Tibial nerve (tissue), 4 donors: Measurements from ENCODE around the gene GARS1.
"Not testable (repeated sequence)": the region's sequence is repeated elsewhere in the genome, so short reads cannot be mapped to it uniquely, and the experiment has no call there.

ENCODE experiments used
- EP300 ChIP-seq, 2 donors: sonication (generic); formaldehyde crosslinking; IDR thresholded peaks; one replicate each; pipeline ENCODE4 v1.6.1; 2017; ENCODE audit warnings: antibody characterized with exemption in 2 of 2, mild to moderate bottlenecking in 1 of 2
- POLR2A ChIP-seq, 2 donors: fragments of 450-650 bp; IDR thresholded peaks; one replicate each; pipeline ENCODE4 v1.6.1; 2017; ENCODE audit warnings: antibody characterized with exemption in 2 of 2, mild to moderate bottlenecking in 2 of 2, moderate library complexity in 2 of 2
- TF ChIP-seq, protein P1 (sequence below), 5 experiments: fragments of 200-600 bp in 3 of 5; fragments of 450-650 bp in 2 of 5; sonication (generic) in 3 of 5; IDR thresholded peaks; one replicate each; pipeline ENCODE4 v1.5.1; 2016 to 2019; ENCODE audit warnings: antibody characterized with exemption in 5 of 5, mild to moderate bottlenecking in 3 of 5, moderate library complexity in 2 of 5

- TF ChIP-seq, protein P1, sequence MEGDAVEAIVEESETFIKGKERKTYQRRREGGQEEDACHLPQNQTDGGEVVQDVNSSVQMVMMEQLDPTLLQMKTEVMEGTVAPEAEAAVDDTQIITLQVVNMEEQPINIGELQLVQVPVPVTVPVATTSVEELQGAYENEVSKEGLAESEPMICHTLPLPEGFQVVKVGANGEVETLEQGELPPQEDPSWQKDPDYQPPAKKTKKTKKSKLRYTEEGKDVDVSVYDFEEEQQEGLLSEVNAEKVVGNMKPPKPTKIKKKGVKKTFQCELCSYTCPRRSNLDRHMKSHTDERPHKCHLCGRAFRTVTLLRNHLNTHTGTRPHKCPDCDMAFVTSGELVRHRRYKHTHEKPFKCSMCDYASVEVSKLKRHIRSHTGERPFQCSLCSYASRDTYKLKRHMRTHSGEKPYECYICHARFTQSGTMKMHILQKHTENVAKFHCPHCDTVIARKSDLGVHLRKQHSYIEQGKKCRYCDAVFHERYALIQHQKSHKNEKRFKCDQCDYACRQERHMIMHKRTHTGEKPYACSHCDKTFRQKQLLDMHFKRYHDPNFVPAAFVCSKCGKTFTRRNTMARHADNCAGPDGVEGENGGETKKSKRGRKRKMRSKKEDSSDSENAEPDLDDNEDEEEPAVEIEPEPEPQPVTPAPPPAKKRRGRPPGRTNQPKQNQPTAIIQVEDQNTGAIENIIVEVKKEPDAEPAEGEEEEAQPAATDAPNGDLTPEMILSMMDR (IDR thresholded peaks at IDR 0.05) = not testable (repeated sequence)
- TF ChIP-seq POLR2A, EP300 (IDR thresholded peaks at IDR 0.05): not testable (repeated sequence)
These were observed 47.6 kb downstream of the GARS1 start for GRCh38 chr7:30642322-30642721.
